ENCODE measurements around the gene FASTK. TPM values are rescaled to one million over a fixed set of nuclear protein-coding genes. Genes with fewer than 3 reads are reported as not detected.

FASTK gene
- polyA plus RNA-seq, 1 experiment: 89.9 TPM

DNA sequence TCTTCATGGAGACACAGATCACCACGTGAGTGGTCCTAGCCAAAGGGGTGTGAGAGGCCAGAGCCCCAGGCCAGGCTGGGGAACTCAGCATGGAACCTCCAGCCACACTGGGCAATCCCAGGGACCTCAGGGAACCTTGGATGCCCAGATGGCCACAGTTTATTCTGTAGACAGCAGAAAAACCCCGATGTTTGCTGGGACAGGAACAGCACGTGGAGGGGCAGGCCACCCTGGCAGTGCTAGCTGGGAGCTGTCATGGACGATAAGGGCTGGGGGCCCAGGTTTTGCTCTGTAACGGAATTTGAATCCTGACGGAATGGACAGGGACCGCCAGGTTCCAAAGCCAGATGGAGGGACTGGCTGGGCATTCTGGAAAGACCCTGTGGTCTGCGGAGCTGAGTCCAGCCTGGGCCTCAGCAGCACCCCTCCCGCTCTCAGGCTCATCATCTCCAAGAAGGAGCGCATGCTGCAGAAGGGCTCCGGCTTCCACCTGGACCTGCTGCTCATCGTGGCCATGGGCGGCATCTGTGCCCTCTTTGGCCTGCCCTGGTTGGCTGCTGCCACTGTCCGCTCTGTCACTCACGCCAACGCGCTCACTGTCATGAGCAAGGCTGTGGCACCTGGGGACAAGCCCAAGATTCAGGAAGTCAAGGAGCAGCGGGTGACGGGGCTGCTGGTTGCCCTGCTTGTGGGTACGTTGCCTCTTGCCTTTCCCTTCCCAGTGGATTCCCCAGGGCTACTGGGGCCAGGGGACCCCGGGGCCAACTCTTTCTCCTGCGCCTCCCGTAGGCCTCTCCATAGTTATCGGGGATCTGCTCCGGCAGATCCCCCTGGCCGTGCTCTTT, 5.6 kb downstream of the FASTK start:
- Histone ChIP-seq H3K4me3 (ENCODE audit: low read depth, low read length) (no peak overlapping the region), H3K36me3 (ENCODE audit: control insufficient read depth, insufficient read depth, low read length) (peaks cover 46% of the 10 kb centered on the region), H3K27me3 (ENCODE audit: control insufficient read depth, insufficient read depth, low read length) (no peaks in the 10 kb centered on the region)
- TF ChIP-seq, protein P1, sequence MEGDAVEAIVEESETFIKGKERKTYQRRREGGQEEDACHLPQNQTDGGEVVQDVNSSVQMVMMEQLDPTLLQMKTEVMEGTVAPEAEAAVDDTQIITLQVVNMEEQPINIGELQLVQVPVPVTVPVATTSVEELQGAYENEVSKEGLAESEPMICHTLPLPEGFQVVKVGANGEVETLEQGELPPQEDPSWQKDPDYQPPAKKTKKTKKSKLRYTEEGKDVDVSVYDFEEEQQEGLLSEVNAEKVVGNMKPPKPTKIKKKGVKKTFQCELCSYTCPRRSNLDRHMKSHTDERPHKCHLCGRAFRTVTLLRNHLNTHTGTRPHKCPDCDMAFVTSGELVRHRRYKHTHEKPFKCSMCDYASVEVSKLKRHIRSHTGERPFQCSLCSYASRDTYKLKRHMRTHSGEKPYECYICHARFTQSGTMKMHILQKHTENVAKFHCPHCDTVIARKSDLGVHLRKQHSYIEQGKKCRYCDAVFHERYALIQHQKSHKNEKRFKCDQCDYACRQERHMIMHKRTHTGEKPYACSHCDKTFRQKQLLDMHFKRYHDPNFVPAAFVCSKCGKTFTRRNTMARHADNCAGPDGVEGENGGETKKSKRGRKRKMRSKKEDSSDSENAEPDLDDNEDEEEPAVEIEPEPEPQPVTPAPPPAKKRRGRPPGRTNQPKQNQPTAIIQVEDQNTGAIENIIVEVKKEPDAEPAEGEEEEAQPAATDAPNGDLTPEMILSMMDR (IDR thresholded peaks at IDR 0.05; ENCODE audit: insufficient read depth, low read depth, low read length): no peak
- no peak for DNase-seq (ENCODE audit: low read depth)
- ChIA-PET CTCF (interaction anchor here (1.1 kb wide), 1 partner anchor 57 kb away, joined by 3 read pairs; no protein-coding TSS in a partner anchor), POLR2A (no interaction called here)

DNA sequence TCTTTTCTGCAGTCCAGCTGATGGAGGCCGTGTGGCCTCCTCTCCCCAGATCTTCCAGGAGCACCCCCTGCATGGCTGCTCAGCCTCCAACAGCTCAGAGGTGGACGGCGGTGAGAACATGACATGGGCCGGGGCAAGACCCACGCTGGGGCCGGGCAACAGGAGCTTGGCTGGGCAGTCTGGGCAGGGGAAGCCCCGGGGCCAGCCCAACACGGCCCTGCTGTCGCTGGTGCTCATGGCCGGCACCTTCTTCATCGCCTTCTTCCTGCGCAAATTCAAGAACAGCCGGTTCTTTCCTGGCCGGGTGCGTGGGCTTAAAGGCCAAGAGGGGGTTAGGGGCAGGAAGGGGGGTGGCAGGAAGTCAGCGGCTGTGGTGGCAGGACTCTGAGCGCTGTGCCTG, 6.6 kb downstream of the FASTK start:
- CTCF ChIA-PET: no interaction called here

DNA sequence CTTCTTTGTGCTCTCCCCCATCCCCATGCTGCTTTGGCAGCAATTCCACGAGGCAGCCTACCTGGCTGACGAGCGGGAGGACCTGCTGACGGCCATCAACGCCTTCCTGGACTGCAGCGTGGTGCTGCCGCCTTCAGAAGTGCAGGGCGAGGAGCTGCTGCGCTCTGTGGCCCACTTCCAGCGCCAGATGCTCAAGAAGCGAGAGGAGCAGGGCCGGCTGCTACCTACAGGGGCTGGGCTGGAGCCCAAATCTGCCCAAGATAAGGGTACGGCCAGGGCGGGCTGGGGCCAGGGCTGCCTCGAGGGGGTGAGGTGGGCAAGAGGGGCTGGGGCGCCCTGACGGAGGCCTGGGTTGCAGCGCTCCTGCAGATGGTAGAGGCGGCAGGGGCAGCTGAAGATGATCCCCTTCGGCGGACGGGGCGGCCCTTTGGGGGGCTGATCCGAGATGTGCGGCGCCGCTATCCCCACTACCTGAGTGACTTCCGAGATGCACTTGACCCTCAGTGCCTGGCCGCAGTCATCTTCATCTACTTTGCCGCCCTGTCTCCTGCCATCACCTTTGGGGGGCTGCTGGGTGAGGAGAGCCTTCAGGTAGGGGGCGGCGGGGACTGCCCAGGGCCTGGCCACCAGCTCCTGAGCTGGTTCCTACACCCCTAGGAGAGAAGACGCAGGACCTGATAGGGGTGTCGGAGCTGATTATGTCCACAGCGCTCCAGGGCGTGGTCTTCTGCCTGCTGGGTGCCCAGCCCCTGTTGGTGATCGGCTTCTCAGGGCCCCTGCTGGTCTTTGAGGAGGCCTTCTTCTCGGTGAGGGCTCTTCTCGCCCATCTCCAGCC, 9.4 kb downstream of the FASTK start:
- ChIA-PET POLR2A (no interaction called here), CTCF (interaction anchor here (0.9 kb wide), 1 partner anchor 12 kb away, joined by 3 read pairs; the partner anchor contains the start of gene SLC4A2)
- Histone ChIP-seq H3K27me3 (ENCODE audit: control insufficient read depth, insufficient read depth, low read length) (no peaks in the 10 kb centered on the region), H3K36me3 (ENCODE audit: control insufficient read depth, insufficient read depth, low read length) (peaks cover 60% of the 10 kb centered on the region), H3K4me3 (ENCODE audit: low read depth, low read length) (no peak overlapping the region)
- DNase-seq (ENCODE audit: low read depth): no peak
- TF ChIP-seq, protein P1 (IDR thresholded peaks at IDR 0.05; ENCODE audit: insufficient read depth, low read depth, low read length): no peak

More for the DNA sequence above, 6.6 kb downstream of the FASTK start:
- no peak overlapping the region for H3K4me3 ChIP-seq (ENCODE audit: low read depth, low read length)
- H3K27me3 ChIP-seq (ENCODE audit: control insufficient read depth, insufficient read depth, low read length): no peaks in the 10 kb centered on the region
- POLR2A ChIA-PET: no interaction called here
- TF ChIP-seq, protein P1 (IDR thresholded peaks at IDR 0.05; ENCODE audit: insufficient read depth, low read depth, low read length): no peak
- no peak for DNase-seq (ENCODE audit: low read depth)
- H3K36me3 ChIP-seq (ENCODE audit: control insufficient read depth, insufficient read depth, low read length): peaks cover 54% of the 10 kb centered on the region

DNA sequence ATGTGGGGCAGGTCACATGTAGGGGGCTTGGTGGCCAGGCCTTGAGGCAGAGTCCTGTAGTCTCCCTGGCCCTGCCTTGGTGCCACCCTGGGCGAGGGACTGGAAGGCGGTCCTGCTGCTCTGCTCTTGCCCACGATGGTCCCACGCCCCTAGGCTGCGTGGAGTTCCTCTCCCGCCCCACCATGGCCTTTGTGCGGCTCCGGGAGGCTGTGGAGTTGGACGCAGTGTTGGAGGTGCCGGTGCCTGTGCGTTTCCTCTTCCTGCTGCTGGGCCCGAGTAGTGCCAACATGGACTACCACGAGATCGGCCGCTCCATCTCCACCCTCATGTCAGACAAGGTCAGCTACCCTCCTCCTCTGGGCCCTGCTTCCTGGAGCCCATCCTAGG, 10.0 kb downstream of the FASTK start:
- TF ChIP-seq, protein P1 (IDR thresholded peaks at IDR 0.05; ENCODE audit: insufficient read depth, low read depth, low read length): no peak
- ChIA-PET CTCF (no interaction called here), POLR2A (no interaction called here)
- Histone ChIP-seq H3K4me3 (ENCODE audit: low read depth, low read length) (no peak overlapping the region), H3K27me3 (ENCODE audit: control insufficient read depth, insufficient read depth, low read length) (no peaks in the 10 kb centered on the region), H3K36me3 (ENCODE audit: control insufficient read depth, insufficient read depth, low read length) (peaks cover 60% of the 10 kb centered on the region)
- no peak for DNase-seq (ENCODE audit: low read depth)
